HG02571 (cell line): ENCODE results near the gene MIX23.
"Not testable (repeated sequence)": the region's sequence is repeated elsewhere in the genome, so short reads cannot be mapped to it uniquely, and the experiment has no call there.

Experiments
- ATAC-seq: cut with Tn5 transposase; IDR thresholded peaks from one replicate; pipeline ENCODE4 v1.9.1; 2021; ENCODE audit warnings: mild to moderate bottlenecking, moderate library complexity; ENCODE audit not compliant: unreplicated experiment

The MIX23 gene

GRCh38 chr3:122392868-122393844, 10.1 kb upstream of the MIX23 start:
- ATAC-seq: no peak

DNA sequence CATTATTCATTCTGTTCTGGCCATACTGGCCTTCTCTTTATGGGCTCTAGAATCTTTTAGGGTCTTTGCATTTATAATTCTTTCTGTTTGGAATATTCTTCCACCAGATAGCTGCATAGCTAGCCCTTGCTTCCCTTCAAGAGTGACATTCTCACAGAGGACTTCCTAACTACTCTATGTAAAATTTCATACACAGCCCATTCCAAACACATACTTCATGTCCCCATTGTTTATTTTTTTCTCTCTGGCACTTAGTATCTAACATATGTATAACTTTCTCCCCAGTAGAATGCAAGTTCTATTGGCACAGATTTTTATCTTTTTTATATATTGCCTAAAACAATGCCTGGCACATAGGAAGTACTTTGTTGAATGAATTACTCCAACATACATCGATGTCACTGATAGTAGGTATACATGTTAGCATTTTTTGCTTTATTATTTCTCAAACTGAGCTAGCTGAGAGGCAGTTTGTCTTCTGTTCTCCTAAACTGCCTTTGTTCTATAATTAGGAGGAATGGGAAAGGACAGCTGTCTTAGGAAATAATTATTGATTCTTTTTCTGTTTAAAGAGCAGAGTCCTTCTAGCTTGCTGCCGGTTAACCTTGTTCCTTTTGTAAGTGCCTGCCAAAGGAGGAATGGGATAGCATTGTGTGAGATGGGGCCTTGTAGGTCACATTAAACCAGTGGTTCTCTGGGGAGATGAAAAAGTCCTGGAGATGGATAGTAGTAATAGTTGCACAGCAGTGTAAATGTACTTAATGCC, 8.8 kb upstream of the MIX23 start:
- no peak for ATAC-seq

DNA sequence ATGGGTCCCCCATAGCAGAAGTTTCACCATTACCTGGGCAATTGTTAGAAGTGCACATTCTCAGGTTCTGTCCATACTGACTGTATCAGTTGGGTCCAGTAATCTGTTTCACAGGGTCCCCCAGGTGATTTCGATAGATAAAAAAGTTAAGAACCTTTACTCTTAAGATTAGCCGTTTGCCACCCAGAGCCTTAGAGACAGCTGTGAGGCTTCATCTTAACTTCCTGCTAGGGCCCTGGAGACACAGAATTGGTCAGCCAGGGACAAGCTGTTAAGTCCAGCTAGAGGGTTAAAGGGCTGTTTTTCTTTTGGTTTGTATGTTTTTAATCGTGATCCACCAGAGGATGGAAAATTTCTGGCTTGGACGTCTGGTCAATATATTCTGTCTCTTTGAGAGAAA, 7.6 kb upstream of the MIX23 start:
- no peak for ATAC-seq

DNA sequence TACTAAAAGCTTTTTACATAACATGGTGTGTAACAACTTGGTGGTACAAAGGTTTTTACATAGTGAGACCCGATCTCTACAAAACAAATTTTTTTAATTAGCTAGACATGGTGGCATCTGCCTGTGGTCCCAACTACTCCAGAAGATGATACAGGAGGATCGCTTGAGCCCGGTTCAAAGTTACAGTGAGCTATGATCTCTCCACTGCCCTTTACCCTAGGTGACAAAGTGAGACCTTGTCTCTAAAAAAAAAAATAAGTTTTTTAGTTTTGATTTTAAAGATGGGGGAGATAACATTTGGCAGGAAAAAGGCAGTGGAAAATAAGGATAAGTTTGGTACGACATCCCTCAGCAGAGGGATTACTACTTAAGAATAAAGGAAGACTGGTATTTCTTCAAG, 6.9 kb upstream of the MIX23 start:
- ATAC-seq: no peak

DNA sequence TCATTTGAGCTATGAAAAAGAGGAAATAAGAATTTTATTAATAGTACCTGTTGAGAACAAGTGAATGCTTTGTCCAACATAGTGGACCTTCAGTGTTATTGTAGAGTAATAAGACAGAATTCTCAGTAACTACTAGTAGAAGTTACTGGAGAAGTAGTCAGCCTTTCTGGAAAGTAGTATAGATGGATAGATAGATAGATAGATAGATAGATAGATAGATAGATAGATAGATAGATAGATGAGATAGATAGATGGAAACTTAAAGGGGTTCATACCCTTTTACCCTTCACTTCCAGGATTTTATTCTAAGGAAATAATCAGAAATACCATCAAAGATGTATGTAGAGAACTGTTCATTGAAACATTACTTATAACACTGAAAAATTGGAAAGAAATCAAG, 6.2 kb upstream of the MIX23 start:
- no peak for ATAC-seq

GRCh38 chr3:122387709-122388108, 4.7 kb upstream of the MIX23 start:
- no peak for ATAC-seq

DNA sequence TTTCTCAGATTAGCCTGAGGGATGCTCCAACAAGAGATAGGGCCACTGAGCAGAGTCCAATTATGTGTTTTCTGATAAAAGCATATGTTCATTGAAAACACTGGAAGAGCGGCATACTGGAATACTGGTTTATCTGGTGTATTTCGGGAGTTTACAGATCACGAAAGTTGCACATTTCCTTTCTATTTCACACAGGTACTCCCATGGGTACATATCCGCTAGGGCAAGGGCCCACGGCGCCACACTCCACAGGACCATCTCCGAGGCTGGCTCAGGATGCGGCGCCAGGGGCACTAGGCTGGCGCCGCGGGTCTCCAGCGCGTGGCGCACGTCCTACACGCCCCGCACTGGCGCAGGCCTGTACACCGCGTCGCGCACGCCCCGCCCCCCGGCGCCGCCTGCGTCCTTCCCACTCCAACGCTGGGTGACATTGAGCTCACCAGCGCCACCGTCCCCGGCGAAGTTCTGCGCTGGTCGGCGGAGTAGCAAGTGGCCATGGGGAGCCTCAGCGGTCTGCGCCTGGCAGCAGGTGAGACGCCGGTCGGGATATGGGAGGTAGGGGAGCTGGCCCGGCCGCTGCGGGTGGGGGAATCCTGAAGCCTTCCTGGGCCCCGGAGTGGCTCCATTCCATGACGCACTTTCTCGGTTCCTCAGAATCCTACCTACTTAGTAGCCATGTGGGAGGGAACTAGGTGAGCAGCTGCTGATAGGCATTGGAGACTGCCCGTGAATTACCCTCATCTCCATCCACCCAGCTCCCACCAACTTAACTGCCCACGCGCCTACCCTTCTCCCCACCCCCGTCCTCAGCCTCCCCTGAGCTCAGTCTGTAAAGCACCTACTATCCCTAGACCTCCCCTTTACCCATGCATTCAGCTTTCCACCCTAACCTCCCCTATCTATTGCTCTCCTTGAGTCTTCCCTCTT, 1.0 kb upstream of the MIX23 start, which contains the start of gene FAM162A:
Gene FAM162A (plus strand): TSS at position 412 of the 927 bp plus-strand sequence. CDS start 84 bp downstream, at position 496.
- peak; percentile 87 for ATAC-seq

DNA sequence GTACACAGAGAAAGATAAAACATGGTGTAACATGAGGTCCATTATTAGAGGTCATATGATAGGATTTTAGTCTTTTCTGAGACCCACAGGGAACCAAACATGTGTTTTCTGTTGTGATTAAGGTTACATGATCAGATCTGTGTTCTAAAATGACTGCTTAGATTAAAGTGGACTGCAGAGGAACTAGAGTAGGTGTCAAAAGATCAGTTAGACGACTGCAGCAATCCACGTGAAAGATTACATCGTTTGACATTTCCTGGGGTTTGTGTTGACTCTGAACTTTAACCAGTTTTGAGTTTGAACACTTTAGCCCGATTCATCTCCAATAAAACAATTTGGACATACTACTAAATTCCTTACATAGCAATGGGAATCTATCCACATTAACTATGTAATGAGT, 5.1 kb downstream of the MIX23 start:
- no peak for ATAC-seq

DNA sequence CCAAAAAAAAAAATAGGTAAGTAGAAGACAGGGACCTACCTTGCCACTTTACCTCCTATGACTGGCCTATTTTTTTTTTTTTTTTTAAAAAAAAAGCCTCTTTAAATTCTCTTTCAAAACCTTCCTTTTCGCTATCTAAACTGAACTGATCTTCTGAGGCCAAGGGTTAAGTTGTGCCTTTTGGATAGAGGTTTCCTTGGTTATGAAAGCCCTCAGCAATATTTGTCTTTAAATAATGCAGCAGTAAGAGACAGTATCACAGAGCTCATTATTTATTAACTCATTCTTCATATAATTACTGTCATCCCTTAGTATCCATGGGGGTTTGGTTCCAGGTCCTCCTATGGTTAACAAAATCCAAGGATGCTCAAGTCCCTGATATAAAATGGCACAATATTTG, 9.0 kb downstream of the MIX23 start:
- ATAC-seq: no peak

DNA sequence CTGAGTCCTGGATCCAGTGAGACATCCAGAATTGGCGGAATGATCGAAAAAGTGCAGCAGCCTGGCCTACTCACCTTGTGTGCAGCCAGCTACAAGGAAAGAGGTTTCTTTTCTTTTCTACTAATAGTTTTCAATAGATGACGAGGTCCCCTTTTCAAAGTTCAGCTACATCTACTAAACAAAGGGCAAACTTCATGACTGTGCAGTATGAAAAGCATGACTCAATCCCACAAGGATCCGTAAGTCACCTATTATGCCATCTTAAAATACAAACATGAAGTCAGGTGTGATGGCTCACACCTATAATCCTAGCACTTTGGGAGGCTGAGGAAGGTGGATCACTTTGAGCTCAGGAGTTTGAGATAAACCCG, 16.7 kb downstream of the MIX23 start:
- ATAC-seq: no peak

DNA sequence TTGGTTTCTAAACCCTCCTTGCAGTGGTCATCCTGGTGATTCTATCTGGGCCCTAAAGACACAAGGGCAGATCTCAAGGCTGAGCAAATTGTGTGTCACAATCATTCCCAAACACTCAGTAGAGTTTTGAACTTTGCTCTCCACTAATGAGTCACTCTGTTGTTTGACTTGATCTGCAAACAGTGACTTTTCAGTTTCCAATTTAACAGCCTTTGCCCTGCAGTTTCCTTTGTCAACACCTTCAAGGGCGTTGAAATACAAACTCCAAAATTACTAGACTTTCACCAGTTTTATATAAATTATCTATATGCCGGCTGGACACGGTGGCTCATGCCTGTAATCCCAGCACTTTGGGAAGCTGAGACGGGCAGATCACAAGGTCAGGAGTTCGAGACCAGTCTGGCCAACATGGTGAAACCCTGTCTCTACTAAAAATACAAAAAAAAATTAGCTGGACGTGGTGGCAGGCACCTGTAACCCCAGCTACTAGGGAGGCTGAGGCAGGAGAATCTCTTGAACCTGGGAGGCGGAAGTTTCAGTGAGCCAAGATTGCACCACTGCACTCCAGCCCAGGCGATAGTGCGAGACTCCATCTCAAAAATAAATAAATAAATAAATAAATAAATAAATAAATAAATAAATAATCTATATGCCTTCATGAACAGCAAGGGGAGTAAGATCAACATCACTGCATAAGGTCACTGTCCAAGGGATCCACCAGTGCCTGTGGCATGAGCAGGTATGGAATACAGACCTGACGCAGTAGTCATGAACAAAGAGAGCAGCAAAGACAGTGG, 17.3 kb downstream of the MIX23 start:
- not testable (repeated sequence) for ATAC-seq

DNA sequence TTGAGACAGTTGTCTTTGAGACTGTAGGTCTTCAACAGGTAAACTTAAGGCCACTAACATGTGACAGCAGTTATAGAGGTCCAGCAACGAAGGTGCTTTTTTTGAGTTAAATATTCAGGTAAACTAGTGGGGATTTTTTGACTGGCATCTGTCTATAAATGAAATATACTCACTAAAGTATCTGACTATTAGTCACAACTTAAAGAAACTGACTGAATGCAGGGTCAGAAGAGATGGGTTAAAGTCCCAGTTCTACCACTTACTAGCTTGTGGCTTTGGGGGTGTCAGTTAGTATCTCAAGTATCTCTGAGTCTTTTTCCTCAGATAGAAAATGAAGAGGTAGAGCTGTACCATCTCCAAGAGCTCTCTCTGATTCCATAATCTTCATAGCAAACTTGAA, 18.0 kb downstream of the MIX23 start:
- no peak for ATAC-seq

DNA sequence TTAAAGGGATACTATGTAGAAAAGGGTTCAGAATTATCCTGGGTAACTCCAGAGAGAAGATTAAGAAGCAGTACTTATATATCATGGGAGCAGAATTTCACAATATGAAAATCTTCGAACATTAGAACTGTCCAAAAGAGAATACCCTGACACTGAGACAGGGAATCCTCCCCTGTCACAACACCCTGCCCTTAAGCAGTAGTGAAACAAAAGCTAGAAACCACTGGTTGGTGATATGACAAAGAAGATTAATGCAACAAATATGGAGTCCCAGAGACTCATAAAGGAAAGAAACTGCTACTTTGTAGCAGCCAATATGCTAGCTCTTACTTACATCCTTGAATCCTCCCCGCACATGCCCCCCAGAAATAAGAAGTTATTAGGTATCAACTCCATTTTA, 18.5 kb downstream of the MIX23 start:
- no peak for ATAC-seq

DNA sequence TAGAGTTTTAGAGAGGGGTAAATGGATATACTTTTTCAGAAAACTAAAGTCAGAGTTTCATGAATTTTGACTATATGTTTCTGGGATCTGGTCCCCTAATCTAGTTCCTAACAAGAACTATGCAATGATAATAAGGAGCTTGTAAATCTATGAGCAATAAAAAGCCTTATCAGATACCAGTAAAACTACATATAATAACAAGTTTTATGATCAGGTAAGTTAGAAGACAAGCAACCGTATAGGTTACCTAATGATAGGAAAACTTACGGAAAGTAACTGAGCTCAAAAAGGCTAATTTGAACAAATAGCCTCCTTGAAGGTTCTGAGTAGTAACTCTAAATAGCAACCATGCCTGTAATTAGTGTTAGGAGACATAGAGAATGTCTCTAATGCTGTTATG, 21.0 kb downstream of the MIX23 start:
- ATAC-seq: no peak

- no peak for ATAC-seq
Observed at GRCh38 chr3:122358703-122359032, 24.4 kb downstream of the MIX23 start.

DNA sequence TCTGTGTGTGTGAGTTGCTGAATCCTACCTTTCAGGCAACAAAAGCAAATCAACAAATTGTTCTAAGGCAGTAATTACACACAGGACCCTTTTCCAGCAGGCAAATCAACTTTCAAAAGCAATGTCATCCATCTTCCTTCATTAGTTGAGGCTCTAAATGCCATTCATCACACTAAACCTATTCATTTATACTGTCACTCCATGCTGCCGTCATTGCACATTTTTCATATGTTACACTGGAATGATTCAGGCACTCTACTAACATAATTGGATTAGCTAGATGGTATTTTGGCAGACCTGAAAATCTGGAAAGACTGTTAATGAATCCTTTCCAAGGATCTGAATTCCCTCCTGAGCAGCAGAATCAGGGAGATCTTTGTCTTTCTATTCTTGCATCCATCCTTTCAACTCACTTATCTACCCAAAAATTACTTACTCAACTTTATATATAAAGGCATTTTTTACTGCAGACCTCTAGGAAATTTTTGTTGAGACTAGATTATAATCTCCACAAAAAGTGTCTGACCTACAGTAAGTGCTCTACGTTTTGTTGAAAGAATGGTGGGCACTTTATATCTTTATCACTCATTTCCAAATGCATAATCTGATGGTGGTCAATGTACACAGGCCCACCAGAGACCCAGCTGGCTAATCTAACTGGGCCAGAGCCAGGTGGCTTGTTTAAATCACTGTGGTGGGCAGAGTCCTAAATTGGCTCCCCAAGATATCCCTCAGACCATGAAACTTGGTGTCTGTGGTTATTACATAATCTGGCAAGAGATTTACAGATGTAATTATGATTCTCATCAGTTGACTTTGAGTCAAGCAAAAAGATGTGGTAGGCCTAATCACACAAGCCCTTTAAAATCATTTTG, 25.0 kb downstream of the MIX23 start:
- ATAC-seq: no peak

DNA sequence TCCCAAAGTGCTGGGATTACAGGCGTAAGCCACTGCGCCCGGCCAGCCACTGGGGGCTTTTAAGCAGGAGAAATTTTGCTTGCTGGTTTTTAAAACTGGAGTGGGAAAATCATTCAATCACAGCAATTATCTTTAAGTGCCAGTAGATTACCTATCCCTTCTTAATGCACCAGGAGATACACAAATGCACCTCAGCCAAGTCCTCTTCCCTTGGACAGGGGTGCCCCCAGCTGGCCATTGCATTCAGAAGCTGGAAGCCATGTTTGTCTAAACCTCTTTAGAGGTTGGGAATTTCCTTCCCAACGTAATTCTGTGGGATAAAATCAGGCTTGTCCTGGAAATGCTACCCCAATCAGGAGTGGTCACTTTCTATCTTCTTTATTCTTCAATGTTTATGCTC, 26.6 kb downstream of the MIX23 start:
- ATAC-seq: no peak

DNA sequence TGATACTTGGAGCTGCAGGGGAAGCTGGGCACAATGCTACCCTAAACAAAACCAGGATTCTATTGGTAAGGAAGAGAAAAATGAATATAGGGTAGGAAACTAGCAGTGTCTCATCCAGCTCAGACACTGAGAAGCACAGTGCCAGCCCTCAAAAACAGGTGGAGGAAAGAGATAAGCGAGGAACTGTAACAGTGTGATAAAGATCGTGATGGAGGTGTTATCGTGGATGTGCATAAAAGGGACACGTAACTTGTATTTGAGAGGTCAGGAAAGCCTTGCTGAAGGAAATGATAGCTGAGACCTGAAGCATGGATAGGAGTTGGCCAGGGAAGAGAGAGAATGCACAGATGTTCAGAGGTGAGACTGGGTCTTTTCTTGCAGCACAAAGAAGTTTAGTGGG, 27.4 kb downstream of the MIX23 start:
- no peak for ATAC-seq

DNA sequence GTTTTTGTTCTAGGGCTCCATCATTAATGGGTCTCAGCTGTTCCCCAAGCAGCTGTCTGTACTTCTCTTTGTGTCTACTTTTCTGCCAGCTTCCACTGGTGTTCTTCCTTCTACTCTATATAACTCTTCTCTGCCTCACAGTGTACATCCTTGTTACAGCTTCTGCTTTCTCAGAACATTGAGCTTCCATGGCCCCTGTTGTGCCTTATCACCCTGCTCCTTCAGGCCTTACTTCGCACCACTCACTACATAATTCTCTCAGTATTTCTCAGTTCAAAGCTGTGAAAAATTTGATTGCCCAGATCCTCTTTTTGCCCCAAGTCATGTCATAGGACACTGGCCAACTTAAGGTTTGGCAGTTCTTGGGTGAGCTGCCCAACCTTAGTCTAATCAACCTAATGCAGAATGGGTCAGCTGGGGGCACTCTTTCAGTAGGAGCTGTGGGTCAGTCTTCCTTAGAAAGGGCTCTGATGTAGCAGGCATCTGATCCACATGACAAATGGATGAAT, 29.1 kb downstream of the MIX23 start:
- ATAC-seq: no peak
